ENCODE measurements around the gene SVOPL. TPM values are rescaled to one million over a fixed set of nuclear protein-coding genes. Genes with fewer than 3 reads are reported as not detected.

SVOPL gene
- total RNA-seq, 4 donors from 2014 or later, result not detected

DNA sequence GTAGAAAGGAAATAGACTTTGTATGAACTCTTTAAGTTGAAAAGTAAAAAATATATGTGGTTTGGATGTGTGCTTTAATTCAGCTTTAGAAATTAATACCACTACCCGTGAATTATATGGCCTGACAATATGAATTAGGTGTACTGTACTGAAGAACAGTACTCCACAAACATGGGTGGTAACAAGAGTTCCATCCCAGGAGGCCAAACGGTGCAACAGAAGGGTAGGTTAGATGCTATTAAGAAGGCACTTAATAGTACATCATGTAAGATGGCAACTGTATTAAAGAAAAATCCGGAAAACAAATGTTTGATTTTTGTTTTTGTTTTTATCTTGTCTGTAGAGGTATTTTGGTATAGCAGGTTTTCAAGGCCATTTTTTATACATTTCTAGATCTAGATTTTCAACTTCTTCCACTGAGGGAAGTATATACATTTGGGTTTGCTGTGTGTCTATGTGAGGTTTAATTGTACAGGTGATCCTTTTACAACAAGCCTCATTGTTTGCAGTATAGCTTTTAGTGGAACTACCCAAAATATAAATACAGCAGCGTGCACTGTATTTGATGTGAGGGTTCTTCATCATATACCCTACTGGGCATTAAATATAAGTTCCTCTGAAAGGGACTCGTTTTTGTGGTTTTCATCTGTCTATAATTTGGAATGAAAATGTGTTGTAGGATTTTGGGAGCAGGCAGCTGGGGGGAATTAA lies 115.7 kb downstream of the SVOPL start:
- TF ChIP-seq, protein P1, sequence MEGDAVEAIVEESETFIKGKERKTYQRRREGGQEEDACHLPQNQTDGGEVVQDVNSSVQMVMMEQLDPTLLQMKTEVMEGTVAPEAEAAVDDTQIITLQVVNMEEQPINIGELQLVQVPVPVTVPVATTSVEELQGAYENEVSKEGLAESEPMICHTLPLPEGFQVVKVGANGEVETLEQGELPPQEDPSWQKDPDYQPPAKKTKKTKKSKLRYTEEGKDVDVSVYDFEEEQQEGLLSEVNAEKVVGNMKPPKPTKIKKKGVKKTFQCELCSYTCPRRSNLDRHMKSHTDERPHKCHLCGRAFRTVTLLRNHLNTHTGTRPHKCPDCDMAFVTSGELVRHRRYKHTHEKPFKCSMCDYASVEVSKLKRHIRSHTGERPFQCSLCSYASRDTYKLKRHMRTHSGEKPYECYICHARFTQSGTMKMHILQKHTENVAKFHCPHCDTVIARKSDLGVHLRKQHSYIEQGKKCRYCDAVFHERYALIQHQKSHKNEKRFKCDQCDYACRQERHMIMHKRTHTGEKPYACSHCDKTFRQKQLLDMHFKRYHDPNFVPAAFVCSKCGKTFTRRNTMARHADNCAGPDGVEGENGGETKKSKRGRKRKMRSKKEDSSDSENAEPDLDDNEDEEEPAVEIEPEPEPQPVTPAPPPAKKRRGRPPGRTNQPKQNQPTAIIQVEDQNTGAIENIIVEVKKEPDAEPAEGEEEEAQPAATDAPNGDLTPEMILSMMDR (IDR thresholded peaks at IDR 0.05; ENCODE audit: low read depth), result no peak

DNA sequence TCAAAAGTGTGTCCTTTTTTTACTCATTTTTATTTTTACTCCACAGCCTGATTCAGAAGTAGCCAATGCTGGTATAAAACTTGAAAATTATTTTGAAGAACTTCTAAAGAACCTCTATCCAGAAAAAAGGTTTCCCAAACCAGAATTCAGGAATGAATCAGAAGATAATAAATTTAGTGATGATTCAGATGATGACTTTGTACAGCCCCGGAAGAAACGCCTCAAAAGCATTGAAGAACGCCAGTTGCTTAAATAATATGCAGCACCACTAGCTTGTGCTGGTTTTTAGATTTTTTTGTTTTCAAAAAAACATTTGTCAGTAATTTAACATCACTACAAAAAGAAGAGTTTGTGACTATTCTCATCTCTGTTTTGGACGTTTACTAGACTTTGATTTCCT lies 116.5 kb downstream of the SVOPL start:
- TF ChIP-seq, protein P1 (IDR thresholded peaks at IDR 0.05; ENCODE audit: low read depth), result no peak

DNA sequence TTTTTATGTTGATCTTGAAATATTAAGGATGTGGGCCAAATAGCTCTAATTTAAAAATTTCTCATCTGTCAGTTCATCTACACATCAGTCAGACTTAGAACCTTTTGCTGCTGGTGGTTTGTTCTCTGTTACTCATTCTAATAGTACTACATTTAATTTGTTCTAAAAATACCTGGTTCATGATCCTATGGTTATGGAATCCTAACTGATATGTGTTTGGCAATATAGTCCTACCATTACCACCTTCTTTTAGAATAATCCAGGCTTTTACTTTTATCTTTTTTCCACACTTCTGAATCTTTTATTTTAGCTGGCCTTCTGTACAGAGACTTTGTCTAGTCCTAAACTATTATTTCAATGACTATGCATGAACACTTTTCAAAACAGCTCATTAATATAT lies 116.9 kb downstream of the SVOPL start:
- TF ChIP-seq, protein P1 (IDR thresholded peaks at IDR 0.05; ENCODE audit: low read depth), result no peak

DNA sequence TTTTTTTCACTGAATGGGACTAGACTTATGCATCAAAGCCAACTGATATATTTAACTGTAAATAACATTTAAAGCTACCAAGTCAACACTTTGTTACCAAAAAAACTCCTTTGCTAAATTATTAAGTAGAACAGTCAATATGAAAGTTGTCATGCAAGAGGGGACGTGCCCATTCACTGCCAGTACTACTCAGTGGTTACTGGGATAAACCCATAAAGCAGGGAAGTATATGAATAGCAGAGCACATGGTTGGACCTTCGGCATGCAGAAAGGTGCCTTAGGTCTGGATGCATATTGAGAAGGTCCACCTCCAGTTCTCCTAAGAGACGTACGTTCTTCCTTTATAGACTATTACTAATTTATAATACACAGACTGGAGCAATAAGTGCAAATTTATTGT lies 120.1 kb downstream of the SVOPL start:
- TF ChIP-seq, protein P1 (IDR thresholded peaks at IDR 0.05; ENCODE audit: low read depth), result no peak

DNA sequence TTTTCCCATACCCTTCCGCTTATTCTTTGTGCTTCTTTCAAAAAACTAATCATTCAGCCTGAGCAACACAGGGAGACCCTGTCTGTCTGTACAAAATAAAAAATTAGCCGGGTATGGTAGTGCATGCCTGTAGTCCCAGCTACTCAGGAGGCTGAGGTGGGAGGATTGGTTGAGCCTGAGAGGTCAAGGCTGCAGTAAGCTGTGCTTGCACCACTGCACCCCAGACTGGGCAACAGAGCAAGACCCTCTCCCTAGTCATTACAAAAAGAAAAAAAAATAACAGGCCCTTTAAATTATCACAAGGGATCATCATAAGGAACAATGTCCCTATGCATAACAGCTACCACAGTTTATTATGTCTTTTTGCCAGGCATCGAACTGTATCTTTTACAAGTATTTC lies 121.5 kb downstream of the SVOPL start:
- TF ChIP-seq, protein P1 (IDR thresholded peaks at IDR 0.05; ENCODE audit: low read depth), result no peak

DNA sequence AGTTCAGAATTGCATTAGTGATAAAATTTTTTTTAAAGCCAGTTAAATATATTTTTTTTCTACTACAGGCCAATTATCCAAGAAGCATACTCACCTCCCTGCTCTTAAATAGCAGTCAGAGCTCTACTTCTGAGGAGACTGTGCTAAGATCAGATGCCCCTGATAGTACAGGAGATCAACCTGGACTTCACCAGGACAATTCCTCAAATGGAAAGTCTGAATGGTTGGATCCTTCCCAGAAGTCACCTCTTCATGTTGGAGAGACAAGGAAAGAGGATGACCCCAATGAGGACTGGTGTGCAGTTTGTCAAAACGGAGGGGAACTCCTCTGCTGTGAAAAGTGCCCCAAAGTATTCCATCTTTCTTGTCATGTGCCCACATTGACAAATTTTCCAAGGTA lies 122.0 kb downstream of the SVOPL start:
- TF ChIP-seq, protein P1 (IDR thresholded peaks at IDR 0.05; ENCODE audit: low read depth), result no peak

DNA sequence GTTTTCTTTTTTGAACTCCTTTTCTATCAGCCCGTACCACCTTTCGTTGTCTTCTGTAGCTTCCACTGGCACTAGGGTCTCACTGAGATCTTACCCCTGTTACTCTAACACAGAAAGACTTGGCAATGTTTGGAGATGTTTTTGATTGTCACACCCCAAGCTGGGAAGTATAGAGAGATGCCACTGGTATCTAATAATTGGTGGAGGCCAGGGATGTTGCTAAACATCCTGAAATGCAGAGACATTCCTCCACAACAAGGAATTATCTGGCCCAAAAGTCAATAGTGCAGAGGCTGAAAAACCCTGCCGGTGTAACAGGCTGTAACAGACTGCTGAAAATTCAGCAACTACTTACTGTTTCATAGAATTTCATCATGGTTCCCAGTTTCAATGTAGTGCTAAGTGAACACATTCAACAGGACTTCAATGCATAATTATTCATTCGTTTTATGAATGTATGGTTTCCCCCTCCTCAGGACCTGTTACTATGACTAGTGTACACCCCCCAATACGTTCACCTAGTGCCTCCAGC lies 125.2 kb downstream of the SVOPL start:
- TF ChIP-seq, protein P1 (IDR thresholded peaks at IDR 0.05; ENCODE audit: low read depth), result no peak

All from subcutaneous adipose tissue (tissue), 4 donors.